Neural progenitor cell (in vitro differentiated cells): Measurements from ENCODE around the gene ABHD17B. TPM values are rescaled to one million over a fixed set of nuclear protein-coding genes. Genes with fewer than 3 reads are reported as not detected.

Experiments
- DNase-seq: peaks from one replicate; pipeline ENCODE4 v3.0.0-alpha.2; 2016; ENCODE audit warnings: low spot score
- H2AFZ ChIP-seq: fragments of 200-600 bp; sonication (generic); replicated peaks from 2 replicates; pipeline ENCODE4 v1.6.1; 2016; ENCODE audit warnings: antibody characterized with exemption
- H3F3A ChIP-seq: fragments of 200-600 bp; sonication (generic); 2 replicates; pipeline ENCODE4 v1.6.1; 2016; ENCODE audit warnings: antibody characterized with exemption, low read depth
- H3K27ac ChIP-seq: fragments of 200-600 bp; sonication (generic); 2 replicates; pipeline ENCODE4 v1.5.1; 2016; ENCODE audit warnings: mild to moderate bottlenecking
- H3K27me3 ChIP-seq: fragments of 200-600 bp; sonication (generic); 2 replicates; pipeline ENCODE4 v1.6.1; 2016; ENCODE audit warnings: mild to moderate bottlenecking, moderate library complexity
- H3K36me3 ChIP-seq: fragments of 200-600 bp; sonication (generic); 2 replicates; pipeline ENCODE4 v1.5.1; 2016
- H3K4me1 ChIP-seq: fragments of 200-600 bp; sonication (generic); 2 replicates; pipeline ENCODE4 v1.6.1; 2016; ENCODE audit warnings: mixed run types
- H3K4me2 ChIP-seq: fragments of 200-600 bp; sonication (generic); 2 replicates; pipeline ENCODE4 v1.6.1; 2016
- H3K4me3 ChIP-seq: fragments of 200-600 bp; sonication (generic); 2 replicates; pipeline ENCODE4 v1.5.1; 2016
- H3K79me2 ChIP-seq: fragments of 200-600 bp; sonication (generic); 2 replicates; pipeline ENCODE4 v1.6.1; 2016; ENCODE audit warnings: low read depth
- H3K9ac ChIP-seq: fragments of 200-600 bp; sonication (generic); 2 replicates; pipeline ENCODE4 v1.6.1; 2016
- H3K9me3 ChIP-seq: fragments of 200-600 bp; sonication (generic); 2 replicates; pipeline ENCODE4 v1.5.1; 2016; ENCODE audit warnings: low read depth
- H4K20me1 ChIP-seq: fragments of 200-600 bp; sonication (generic); 2 replicates; pipeline ENCODE4 v1.6.1; 2016; ENCODE audit warnings: low read depth
- H3K27ac Mint-ChIP-seq: 3 replicates; pipeline ENCODE4 v1.8.0; 2021; ENCODE audit warnings: mixed read lengths
- H3K27me3 Mint-ChIP-seq: 2 replicates; pipeline ENCODE4 v1.8.0; 2022; ENCODE audit warnings: low read depth, mild to moderate bottlenecking, inconsistent platforms, moderate library complexity, mixed read lengths; ENCODE audit not compliant: insufficient read depth
- H3K36me3 Mint-ChIP-seq: 3 replicates; pipeline ENCODE4 v1.8.0; 2021; ENCODE audit warnings: mixed read lengths
- H3K4me1 Mint-ChIP-seq: 3 replicates; pipeline ENCODE4 v1.8.0; 2021; ENCODE audit warnings: mixed read lengths
- H3K4me3 Mint-ChIP-seq: 3 replicates; pipeline ENCODE4 v1.8.0; 2021; ENCODE audit warnings: mild to moderate bottlenecking, moderate library complexity, mixed read lengths
- H3K9me3 Mint-ChIP-seq: 3 replicates; pipeline ENCODE4 v1.8.0; 2020; ENCODE audit warnings: mixed read lengths
- CTCF ChIP-seq: fragments of 200-600 bp; sonication (generic); IDR thresholded peaks from 2 replicates; pipeline ENCODE4 v1.5.1; 2017; ENCODE audit warnings: antibody characterized with exemption, mild to moderate bottlenecking
- EZH2 ChIP-seq: fragments of 200-600 bp; sonication (generic); IDR thresholded peaks from 2 replicates; pipeline ENCODE4 v1.6.1; 2017; ENCODE audit warnings: antibody characterized with exemption, mild to moderate bottlenecking, moderate library complexity
- EZH2phosphoT487 ChIP-seq: fragments of 200-600 bp; sonication (generic); IDR thresholded peaks from 2 replicates; pipeline ENCODE4 v1.6.1; 2017; ENCODE audit warnings: antibody characterized with exemption
- total RNA-seq: library from RNA; depleted of rRNA; stranded (reverse); fragments of >200 nt; gene quantifications from 2 replicates; pipeline ENCODE4 v1.2.3, GENCODE V29; 2015; ENCODE audit warnings: low replicate concordance

The ABHD17B gene
- total RNA-seq, 1 donor from 2014 or later: 96.6 TPM

GRCh38 chr9:71850996-71851395 is 60.0 kb downstream of the ABHD17B start:
- H3K4me3 Mint-ChIP-seq: no peak overlapping the region
- no peaks in the 10 kb centered on the region for H3K27me3 Mint-ChIP-seq
- no peaks in the 10 kb centered on the region for H3K4me1 ChIP-seq

GRCh38 chr9:71847892-71848291 is 63.1 kb downstream of the ABHD17B start:
- Histone ChIP-seq H4K20me1 (no peaks in the 10 kb centered on the region), H3K4me2 (no peak overlapping the region), H3K36me3 (no peaks in the 10 kb centered on the region), H3K27me3 (no peaks in the 10 kb centered on the region), H3K9me3 (no peaks in the 10 kb centered on the region), H2AFZ (no peak overlapping the region), H3F3A (no peaks in the 10 kb centered on the region), H3K4me3 (no peak overlapping the region), H3K9ac (no peak overlapping the region), H3K4me1 (no peaks in the 10 kb centered on the region), H3K27ac (no peak overlapping the region), H3K79me2 (no peaks in the 10 kb centered on the region)
- H3K4me1 Mint-ChIP-seq: no peaks in the 10 kb centered on the region
- no peak for DNase-seq
- no peak overlapping the region for H3K4me3 Mint-ChIP-seq
- no peaks in the 10 kb centered on the region for H3K27me3 Mint-ChIP-seq
- H3K9me3 Mint-ChIP-seq: peaks cover 4% of the 10 kb centered on the region
- H3K27ac Mint-ChIP-seq: no peak overlapping the region
- TF ChIP-seq CTCF (no peak), EZH2 (no peak), EZH2phosphoT487 (no peak)
- H3K36me3 Mint-ChIP-seq: peaks cover 4% of the 10 kb centered on the region

More at GRCh38 chr9:71850996-71851395, 60.0 kb downstream of the ABHD17B start:
- H3K36me3 Mint-ChIP-seq: peaks cover 4% of the 10 kb centered on the region
- no peaks in the 10 kb centered on the region for H3K79me2 ChIP-seq
- no peak overlapping the region for H3K9ac ChIP-seq
- H3K36me3 ChIP-seq: no peaks in the 10 kb centered on the region
- peaks cover 11% of the 10 kb centered on the region for H3F3A ChIP-seq
- H3K27me3 ChIP-seq: no peaks in the 10 kb centered on the region
- H3K9me3 Mint-ChIP-seq: peaks cover 4% of the 10 kb centered on the region
- H2AFZ ChIP-seq: no peak overlapping the region
- no peak overlapping the region for H3K4me3 ChIP-seq
- H3K4me2 ChIP-seq: no peak overlapping the region
- H4K20me1 ChIP-seq: no peaks in the 10 kb centered on the region
- no peak overlapping the region for H3K27ac Mint-ChIP-seq
- DNase-seq: no peak
- no peaks in the 10 kb centered on the region for H3K9me3 ChIP-seq
- H3K27ac ChIP-seq: no peak overlapping the region
- peaks cover 3% of the 10 kb centered on the region for H3K4me1 Mint-ChIP-seq
- TF ChIP-seq CTCF (no peak), EZH2phosphoT487 (no peak), EZH2 (no peak)

DNA sequence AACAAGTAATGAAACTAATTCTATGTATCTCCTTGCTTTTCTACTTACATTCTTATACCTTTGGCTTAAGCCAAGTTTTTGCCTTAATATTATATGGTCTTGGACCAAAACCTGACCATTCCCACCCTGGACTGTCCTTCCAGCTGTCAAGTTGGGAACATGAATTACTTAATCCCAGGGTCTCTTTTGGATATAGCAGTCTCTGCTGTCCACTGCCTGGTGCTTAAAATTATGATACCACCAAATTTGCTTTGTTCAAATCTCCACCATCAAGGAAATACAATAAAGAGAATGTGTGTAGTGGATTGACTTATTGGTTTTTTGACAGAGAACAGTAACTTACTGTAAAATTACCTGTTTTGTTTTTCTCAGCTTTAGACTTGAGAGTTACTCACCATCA is 66.2 kb downstream of the ABHD17B start:
- no peaks in the 10 kb centered on the region for H3K27me3 ChIP-seq
- no peak overlapping the region for H3K27ac Mint-ChIP-seq
- H3K4me3 ChIP-seq: no peak overlapping the region
- H3K36me3 ChIP-seq: no peaks in the 10 kb centered on the region
- H3F3A ChIP-seq: no peaks in the 10 kb centered on the region
- H2AFZ ChIP-seq: no peak overlapping the region
- DNase-seq: no peak
- H3K4me2 ChIP-seq: no peak overlapping the region
- H3K27ac ChIP-seq: no peak overlapping the region
- no peak overlapping the region for H3K4me3 Mint-ChIP-seq
- no peaks in the 10 kb centered on the region for H3K9me3 ChIP-seq
- H3K4me1 ChIP-seq: no peaks in the 10 kb centered on the region
- H3K9me3 Mint-ChIP-seq: peaks cover 4% of the 10 kb centered on the region
- no peaks in the 10 kb centered on the region for H3K27me3 Mint-ChIP-seq
- H4K20me1 ChIP-seq: no peaks in the 10 kb centered on the region
- no peaks in the 10 kb centered on the region for H3K4me1 Mint-ChIP-seq
- no peaks in the 10 kb centered on the region for H3K79me2 ChIP-seq
- no peak overlapping the region for H3K9ac ChIP-seq
- TF ChIP-seq CTCF (no peak), EZH2phosphoT487 (no peak), EZH2 (no peak)
- peaks cover 2% of the 10 kb centered on the region for H3K36me3 Mint-ChIP-seq
